Esophagus squamous epithelium (tissue), 5 donors: Measurements from ENCODE around the gene MAST3. TPM values are rescaled to one million over a fixed set of nuclear protein-coding genes. Genes with fewer than 3 reads are reported as not detected.

Source experiments
- DNase-seq: peaks from one replicate; lab custom pipeline; 2025; lab: John Stamatoyannopoulos, UW
- H3K27ac ChIP-seq, 4 donors: fragments of 200-600 bp; sonication (generic); one replicate each; pipeline ENCODE4 v1.5.1; 2016 to 2019; ENCODE audit warnings: mild to moderate bottlenecking in 1 of 4
- H3K27me3 ChIP-seq, 4 donors: fragments of 200-600 bp; sonication (generic); 1 replicate in 3 of 4; 2 replicates in 1 of 4; pipeline versions ENCODE4 v1.5.1 to v1.6.0; 2017 to 2021; ENCODE audit warnings: antibody characterized with exemption in 1 of 4
- H3K36me3 ChIP-seq, 3 donors: fragments of 200-600 bp; sonication (generic); one replicate each; pipeline ENCODE4 v1.5.1; 2016 to 2019
- H3K4me1 ChIP-seq, 3 donors: fragments of 200-600 bp; sonication (generic); one replicate each; pipeline ENCODE4 v1.5.1; 2017 to 2019
- H3K4me3 ChIP-seq, 4 donors: fragments of 200-600 bp; sonication (generic); 1 replicate in 3 of 4; 2 replicates in 1 of 4; pipeline ENCODE4 v1.5.1; 2016 to 2019; ENCODE audit warnings: mild to moderate bottlenecking in 2 of 4, moderate library complexity in 1 of 4
- H3K9me3 ChIP-seq, 3 donors: fragments of 200-600 bp; sonication (generic); one replicate each; pipeline ENCODE4 v1.5.1; 2016 to 2019
- POLR2A ChIP-seq, 4 donors: fragments of 450-650 bp; IDR thresholded peaks; one replicate each; pipeline ENCODE4 v1.6.1; 2017; ENCODE audit warnings: antibody characterized with exemption in 4 of 4, mild to moderate bottlenecking in 4 of 4, moderate library complexity in 3 of 4
- WGBS, 2 donors: methylation state at CpG; one replicate each; pipeline ENCODE4 v1.1.5; 2018; 5-methylcytosine and 5-hydroxymethylcytosine counted together
- intact Hi-C: fragments of 100-400 bp; cut with DNase I; formaldehyde crosslinking; loops from one replicate; pipeline ENCODE4 v1.15.0; 2022
- total RNA-seq, 4 donors: library from RNA; depleted of rRNA; stranded (reverse); fragments of >200 nt; gene quantifications; one replicate each; pipeline ENCODE4 v1.1.0, GENCODE V29; 2016
- TF ChIP-seq, protein P1 (sequence below), 6 experiments: fragments of 450-650 bp in 4 of 6; fragments of 200-600 bp in 2 of 6; sonication (generic) in 2 of 6; IDR thresholded peaks; one replicate each; pipeline ENCODE4 v1.5.1; 2016 to 2019; ENCODE audit warnings: antibody characterized with exemption in 6 of 6, mild to moderate bottlenecking in 4 of 6, moderate library complexity in 4 of 6
- donor health status: DM: yes; HTN: yes; CAD: no.

MAST3 gene
- total RNA-seq, 4 donors from 2014 or later, result 2.3 to 4.8 (median 4.1) TPM

DNA sequence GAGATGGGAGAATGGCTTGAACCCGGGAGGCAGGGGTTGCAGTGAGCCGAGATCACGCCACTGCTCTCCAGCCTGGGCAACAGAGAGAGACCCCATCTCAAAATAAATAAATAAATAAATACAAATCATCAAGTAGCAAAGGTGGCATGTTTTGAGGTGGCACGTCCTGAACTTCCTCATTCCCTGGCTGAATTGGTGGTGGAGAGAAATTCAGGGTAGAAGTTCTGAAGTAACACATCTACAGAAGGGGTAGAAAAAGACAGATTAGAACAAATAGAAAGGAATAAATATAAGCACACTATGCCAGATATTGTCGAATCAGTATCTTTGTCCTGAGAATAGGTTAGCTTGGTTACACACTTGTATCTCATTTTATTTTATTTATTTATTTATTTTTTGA, 82.4 kb downstream of the MAST3 start:
- H3K4me1 ChIP-seq, result peaks cover 0 to 8% (median 2%) of the 10 kb centered on the region in 3 donors
- 81 to 90% methylated on average over 5 of the region's 5 CpGs for WGBS, 2 donors
- H3K4me3 ChIP-seq, result no peak overlapping the region
- no peak for DNase-seq
- H3K27ac ChIP-seq, result no peak overlapping the region
- peaks cover 0 to 14% (median 0%) of the 10 kb centered on the region in 3 donors for H3K36me3 ChIP-seq
- H3K9me3 ChIP-seq, result no peaks in the 10 kb centered on the region
- no peaks in the 10 kb centered on the region for H3K27me3 ChIP-seq
- intact Hi-C loops, result no loop called here
- TF ChIP-seq POLR2A (IDR thresholded peaks at IDR 0.05), result no peak
- TF ChIP-seq, protein P1, sequence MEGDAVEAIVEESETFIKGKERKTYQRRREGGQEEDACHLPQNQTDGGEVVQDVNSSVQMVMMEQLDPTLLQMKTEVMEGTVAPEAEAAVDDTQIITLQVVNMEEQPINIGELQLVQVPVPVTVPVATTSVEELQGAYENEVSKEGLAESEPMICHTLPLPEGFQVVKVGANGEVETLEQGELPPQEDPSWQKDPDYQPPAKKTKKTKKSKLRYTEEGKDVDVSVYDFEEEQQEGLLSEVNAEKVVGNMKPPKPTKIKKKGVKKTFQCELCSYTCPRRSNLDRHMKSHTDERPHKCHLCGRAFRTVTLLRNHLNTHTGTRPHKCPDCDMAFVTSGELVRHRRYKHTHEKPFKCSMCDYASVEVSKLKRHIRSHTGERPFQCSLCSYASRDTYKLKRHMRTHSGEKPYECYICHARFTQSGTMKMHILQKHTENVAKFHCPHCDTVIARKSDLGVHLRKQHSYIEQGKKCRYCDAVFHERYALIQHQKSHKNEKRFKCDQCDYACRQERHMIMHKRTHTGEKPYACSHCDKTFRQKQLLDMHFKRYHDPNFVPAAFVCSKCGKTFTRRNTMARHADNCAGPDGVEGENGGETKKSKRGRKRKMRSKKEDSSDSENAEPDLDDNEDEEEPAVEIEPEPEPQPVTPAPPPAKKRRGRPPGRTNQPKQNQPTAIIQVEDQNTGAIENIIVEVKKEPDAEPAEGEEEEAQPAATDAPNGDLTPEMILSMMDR (IDR thresholded peaks at IDR 0.05), result no peak

DNA sequence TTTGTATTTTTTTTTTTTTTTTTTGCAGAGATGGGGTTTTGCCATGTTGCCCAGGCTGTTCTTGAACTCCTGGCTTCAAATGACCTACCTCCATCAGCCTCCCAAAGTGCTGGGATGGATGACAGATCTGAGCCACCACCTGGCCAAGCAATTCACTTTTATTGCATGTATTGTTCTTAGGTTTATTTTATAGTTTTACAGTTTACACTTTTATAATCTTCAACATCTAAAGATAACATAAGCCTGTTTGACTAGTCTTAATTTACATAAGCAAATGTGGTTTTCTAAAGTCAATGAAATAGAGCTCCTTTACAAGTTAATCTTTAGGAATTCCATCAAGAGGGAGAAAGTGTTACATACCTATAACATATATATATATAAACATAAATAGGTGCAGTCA, 86.0 kb downstream of the MAST3 start:
- no peaks in the 10 kb centered on the region for H3K36me3 ChIP-seq
- no peak overlapping the region for H3K4me3 ChIP-seq
- no peaks in the 10 kb centered on the region for H3K27me3 ChIP-seq
- TF ChIP-seq, protein P1 (IDR thresholded peaks at IDR 0.05), result no peak
- TF ChIP-seq POLR2A (IDR thresholded peaks at IDR 0.05), result no peak
- no peaks in the 10 kb centered on the region for H3K4me1 ChIP-seq
- intact Hi-C loops, result no loop called here
- no peak for DNase-seq
- no peaks in the 10 kb centered on the region for H3K9me3 ChIP-seq
- H3K27ac ChIP-seq, result no peak overlapping the region

DNA sequence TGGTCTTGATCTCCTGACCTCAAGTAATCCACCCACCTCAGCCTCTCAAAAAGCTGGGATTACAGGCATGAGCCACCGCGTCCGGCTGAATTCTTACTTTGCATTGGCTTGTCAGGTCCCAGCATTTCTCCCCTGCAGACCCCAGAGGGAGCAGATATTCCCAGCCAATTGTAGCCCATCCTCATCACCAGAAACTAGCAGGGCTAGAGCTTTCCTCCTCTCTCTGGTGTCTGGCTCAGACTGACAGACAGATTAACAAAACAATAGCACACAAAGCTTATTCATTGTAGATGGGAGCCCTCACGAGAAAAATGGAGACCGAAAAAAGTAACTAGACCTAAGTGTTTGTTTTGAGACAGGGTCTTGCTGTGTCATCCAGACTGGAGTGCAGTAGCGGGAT, 88.0 kb downstream of the MAST3 start:
- no peak for DNase-seq
- TF ChIP-seq, protein P1 (IDR thresholded peaks at IDR 0.05), result no peak
- TF ChIP-seq POLR2A (IDR thresholded peaks at IDR 0.05), result no peak
- Histone ChIP-seq H3K27me3 (no peaks in the 10 kb centered on the region), H3K4me1 (no peaks in the 10 kb centered on the region), H3K36me3 (no peaks in the 10 kb centered on the region), H3K4me3 (no peak overlapping the region), H3K9me3 (no peaks in the 10 kb centered on the region), H3K27ac (no peak overlapping the region)
- intact Hi-C loops, result no loop called here
- WGBS, 2 donors, result 67 to 77% methylated on average over 5 to 6 of the region's 6 CpGs

DNA sequence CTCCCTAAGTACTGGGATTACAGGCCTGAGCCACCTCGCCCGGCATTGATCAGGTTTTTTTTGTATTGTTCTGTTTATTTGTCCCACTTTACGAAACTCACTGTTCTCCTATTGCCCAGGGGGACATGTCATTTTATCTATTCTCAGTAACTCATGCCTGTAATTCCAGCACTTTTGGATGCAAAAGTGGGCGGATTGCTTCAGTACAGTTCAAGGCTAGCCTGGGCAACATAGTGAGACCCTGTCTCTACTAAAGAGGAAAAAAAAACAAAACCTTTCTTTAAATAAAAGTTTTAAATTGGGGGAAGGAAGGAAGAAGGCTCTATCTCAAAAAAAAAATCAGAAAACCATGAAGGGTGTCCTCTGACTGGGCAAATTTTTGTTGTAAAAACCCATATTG, 92.7 kb downstream of the MAST3 start:
- intact Hi-C loops, result no loop called here
- DNase-seq, result no peak
- TF ChIP-seq, protein P1 (IDR thresholded peaks at IDR 0.05), result no peak
- no peak for TF ChIP-seq POLR2A (IDR thresholded peaks at IDR 0.05)

DNA sequence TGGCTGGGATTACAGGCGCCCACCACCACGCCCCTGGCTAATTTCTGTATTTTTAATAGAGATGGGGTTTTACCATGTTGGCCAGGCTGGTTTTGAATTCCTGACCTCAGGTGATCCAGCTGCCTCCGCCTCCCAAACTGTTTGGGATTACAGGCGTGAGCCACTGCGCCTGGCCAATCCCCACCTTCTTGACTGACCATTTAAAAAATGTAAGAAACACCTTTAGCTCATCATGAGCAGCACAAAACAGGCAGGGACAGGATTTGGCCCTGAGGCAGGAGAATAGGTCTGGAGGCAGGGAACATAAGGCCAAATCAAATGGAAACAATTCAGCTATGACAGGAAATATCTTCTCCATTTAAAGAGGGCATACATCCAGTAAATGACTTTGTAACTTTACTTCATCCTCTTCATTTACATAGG, 94.1 kb downstream of the MAST3 start:
- Histone ChIP-seq H3K9me3 (no peaks in the 10 kb centered on the region), H3K4me3 (peak overlapping the region; percentile 31 to 77 (median 57)), H3K27ac (peak overlapping the region; percentile 82 to 98 (median 96)), H3K36me3 (peaks cover 0 to 10% (median 3%) of the 10 kb centered on the region in 3 donors), H3K27me3 (no peaks in the 10 kb centered on the region), H3K4me1 (peaks cover 24 to 34% (median 24%) of the 10 kb centered on the region in 3 donors)
- TF ChIP-seq POLR2A (IDR thresholded peaks at IDR 0.05), result no peak
- TF ChIP-seq, protein P1 (IDR thresholded peaks at IDR 0.05), result no peak
- 49 to 63% methylated on average over 3 to 4 of the region's 5 CpGs for WGBS, 2 donors
- intact Hi-C loops, result no loop called here
- DNase-seq, result no peak

More for the DNA sequence above, 92.7 kb downstream of the MAST3 start:
- no peak overlapping the region for H3K4me3 ChIP-seq
- no peaks in the 10 kb centered on the region for H3K9me3 ChIP-seq
- H3K27me3 ChIP-seq, result no peaks in the 10 kb centered on the region
- H3K4me1 ChIP-seq, result peaks cover 24 to 32% (median 24%) of the 10 kb centered on the region in 3 donors
- H3K27ac ChIP-seq, result no peak overlapping the region
- 68 to 74% methylated on average over 4 of the region's 4 CpGs for WGBS, 2 donors
- no peaks in the 10 kb centered on the region for H3K36me3 ChIP-seq
